CD14-positive monocyte (primary cell): ENCODE data around the gene RHBG. TPM values are rescaled to one million over a fixed set of nuclear protein-coding genes. Genes with fewer than 3 reads are reported as not detected.

ENCODE experiments used
- DNase-seq, 3 donors: peaks; one replicate each; pipeline ENCODE4 v3.0.0-alpha.2; 2011 to 2022
- H2AFZ ChIP-seq: 2 replicates; pipeline ENCODE4 v1.6.0; 2012; ENCODE audit warnings: mild to moderate bottlenecking, low read depth, low read length, inconsistent platforms; ENCODE audit not compliant: insufficient read depth, poor library complexity, severe bottlenecking
- H3K27ac ChIP-seq, 2 donors: 1 replicate in 1 of 2; 2 replicates in 1 of 2; pipeline ENCODE4 v1.5.1; 2012 to 2013; ENCODE audit warnings: low read length in 2 of 2, control low read depth in 1 of 2, inconsistent platforms in 1 of 2, low read depth in 1 of 2, mild to moderate bottlenecking in 1 of 2
- H3K27me3 ChIP-seq, 2 donors: one replicate each; pipeline versions ENCODE4 v1.6.0 to v1.6.1; 2011 to 2013; ENCODE audit warnings: low read length in 2 of 2; ENCODE audit not compliant: control insufficient read depth in 2 of 2, insufficient read depth in 2 of 2
- H3K36me3 ChIP-seq, 2 donors: replicated peaks in 1 of 2; 1 replicate in 1 of 2; 2 replicates in 1 of 2; pipeline versions ENCODE4 v1.5.1 to v1.6.1; 2012 to 2013; ENCODE audit warnings: low read length in 2 of 2, control low read depth in 1 of 2, inconsistent platforms in 1 of 2, mild to moderate bottlenecking in 1 of 2; ENCODE audit not compliant: insufficient read depth in 2 of 2, control insufficient read depth in 1 of 2
- H3K4me1 ChIP-seq, 2 donors: 1 replicate in 1 of 2; 2 replicates in 1 of 2; pipeline versions ENCODE4 v1.5.1 to v1.6.1; 2012 to 2013; ENCODE audit warnings: low read length in 2 of 2, control low read depth in 1 of 2, inconsistent platforms in 1 of 2, mild to moderate bottlenecking in 1 of 2, moderate library complexity in 1 of 2; ENCODE audit not compliant: insufficient read depth in 2 of 2, control insufficient read depth in 1 of 2
- H3K4me2 ChIP-seq: replicated peaks from 2 replicates; pipeline ENCODE3; 2012; ENCODE audit warnings: low read length, moderate library complexity, mild to moderate bottlenecking; ENCODE audit not compliant: poor library complexity, severe bottlenecking; ENCODE audit errors: extremely low read depth
- H3K4me3 ChIP-seq, 3 experiments: fragments of 200-600 bp in 1 of 3; sonication (generic) in 1 of 3; replicated peaks in 1 of 3; 1 replicate in 2 of 3; 2 replicates in 1 of 3; pipeline ENCODE4 v1.5.1; 2011 to 2013; ENCODE audit warnings: low read length in 3 of 3, mild to moderate bottlenecking in 3 of 3, control low read depth in 2 of 3, low read depth in 2 of 3, inconsistent platforms in 1 of 3, moderate library complexity in 1 of 3
- H3K79me2 ChIP-seq: 2 replicates; pipeline ENCODE4 v1.6.0; 2012; ENCODE audit warnings: mild to moderate bottlenecking, control low read depth, inconsistent platforms, low read length, moderate library complexity; ENCODE audit not compliant: insufficient read depth
- H3K9ac ChIP-seq: 2 replicates; pipeline ENCODE4 v1.6.0; 2017; ENCODE audit warnings: low read length, mild to moderate bottlenecking; ENCODE audit not compliant: insufficient read depth, poor library complexity, severe bottlenecking
- H3K9me3 ChIP-seq, 2 donors: replicated peaks in 1 of 2; 1 replicate in 1 of 2; 2 replicates in 1 of 2; pipeline versions ENCODE4 v1.5.1 to v1.6.1; 2012 to 2013; ENCODE audit warnings: low read length in 2 of 2, control low read depth in 1 of 2; ENCODE audit not compliant: control insufficient read depth in 1 of 2, insufficient read depth in 1 of 2
- H4K20me1 ChIP-seq: 2 replicates; pipeline ENCODE4 v1.6.0; 2012; ENCODE audit warnings: mild to moderate bottlenecking, low read length, control low read depth, moderate library complexity; ENCODE audit not compliant: insufficient read depth
- H3K27ac Mint-ChIP-seq, 7 donors: one replicate each; pipeline ENCODE4 v1.8.0; 2020; ENCODE audit warnings: mild to moderate bottlenecking in 7 of 7, mixed read lengths in 7 of 7, moderate library complexity in 6 of 7, inconsistent platforms in 2 of 7
- H3K27me3 Mint-ChIP-seq, 3 donors: one replicate each; pipeline ENCODE4 v1.8.0; 2021 to 2022; ENCODE audit warnings: low read depth in 3 of 3, mild to moderate bottlenecking in 3 of 3, mixed read lengths in 3 of 3, moderate library complexity in 3 of 3, inconsistent platforms in 1 of 3
- H3K36me3 Mint-ChIP-seq, 2 donors: one replicate each; pipeline ENCODE4 v1.8.0; 2020; ENCODE audit warnings: mixed read lengths in 2 of 2, inconsistent platforms in 1 of 2, mild to moderate bottlenecking in 1 of 2
- H3K4me1 Mint-ChIP-seq: one replicate; pipeline ENCODE4 v1.8.0; 2020; ENCODE audit warnings: mild to moderate bottlenecking, mixed read lengths
- H3K4me3 Mint-ChIP-seq, 2 donors: one replicate each; pipeline ENCODE4 v1.8.0; 2020; ENCODE audit warnings: mild to moderate bottlenecking in 2 of 2, mixed read lengths in 2 of 2, moderate library complexity in 1 of 2
- H3K9me3 Mint-ChIP-seq, 7 donors: one replicate each; pipeline ENCODE4 v1.8.0; 2020 to 2022; ENCODE audit warnings: mixed read lengths in 7 of 7, mild to moderate bottlenecking in 6 of 7, moderate library complexity in 6 of 7, inconsistent platforms in 2 of 7
- CTCF ChIP-seq: fragments of 200-600 bp; IDR thresholded peaks from one replicate; pipeline ENCODE4 v1.8.0; 2022; ENCODE audit warnings: antibody characterized with exemption, mild to moderate bottlenecking
- WGBS: methylation state at CpG from one replicate; pipeline ENCODE4 v1.1.5; 2013; ENCODE audit warnings: missing lambda C conversion rate; ENCODE audit not compliant: insufficient coverage; 5-methylcytosine and 5-hydroxymethylcytosine counted together
- intact Hi-C, 2 donors: fragments of 100-400 bp; cut with micrococcal nuclease; formaldehyde crosslinking; loops; one replicate each; pipeline versions ENCODE4 v1.15.0 to v1.15.1; 2023
- polyA plus RNA-seq, 3 donors: library from polyadenylated mRNA; depleted of rRNA in 1 of 3; unstranded in 2 of 3; stranded (reverse) in 1 of 3; fragments of 300-500 nt in 2 of 3; fragments of >200 nt in 1 of 3; fragmentation: Illumina TruSeq in 2 of 3; gene quantifications; 1 replicate in 2 of 3; 2 replicates in 1 of 3; pipeline ENCODE4 v1.2.3, GENCODE V29; 2012 to 2021
- small RNA-seq: library from RNA; depleted of rRNA; stranded (forward); fragments of <200 nt; gene quantifications from one replicate; pipeline ENCODE3, GENCODE V24; 2012; ENCODE audit warnings: low read depth; ENCODE audit not compliant: insufficient read length

The RHBG gene
- polyA plus RNA-seq, 3 donors, result 0.08 TPM; not detected in 2

GRCh38 chr1:156433602-156434001 is 64.6 kb downstream of the RHBG start:
- intact Hi-C loops, result no loop called here
- DNase-seq, result no peak
- no peaks in the 10 kb centered on the region for H3K79me2 ChIP-seq
- Mint-ChIP-seq H3K9me3 (peaks cover 0 to 21% (median 14%) of the 10 kb centered on the region in 7 donors), H3K36me3 (peaks cover 5 to 18% of the 10 kb centered on the region in 2 donors), H3K27me3 (peaks cover 97 to 100% (median 98%) of the 10 kb centered on the region in 3 donors), H3K4me3 (peak overlapping the region in 1 of 2 donors; percentile 68), H3K4me1 (peaks cover 20% of the 10 kb centered on the region), H3K27ac (no peak overlapping the region)
- peaks cover 95 to 98% of the 10 kb centered on the region in 2 donors for H3K27me3 ChIP-seq
- no peak overlapping the region for H3K4me2 ChIP-seq
- H3K4me3 ChIP-seq, result no peak overlapping the region
- H2AFZ ChIP-seq, result no peak overlapping the region
- 60% methylated on average over 1 of the region's 1 CpG for WGBS
- H3K9me3 ChIP-seq, result peaks cover 3 to 64% of the 10 kb centered on the region in 2 donors
- peaks cover 15 to 16% of the 10 kb centered on the region in 2 donors for H3K4me1 ChIP-seq
- no peaks in the 10 kb centered on the region for H4K20me1 ChIP-seq
- H3K9ac ChIP-seq, result no peak overlapping the region
- no peak overlapping the region for H3K27ac ChIP-seq
- H3K36me3 ChIP-seq, result no peaks in the 10 kb centered on the region
- no peak for TF ChIP-seq CTCF

Small RNA genes within 50 kb of the gene (small RNA-seq; reads per million reads assigned to genes)
- gene MIR9-1, result not detected

Other genes with a start within 250 kb of the RHBG start
- gene SEMA4A, start 215.6 kb upstream of the RHBG start, polyA plus RNA-seq, result 100 to 1,000 TPM in 2 of 3 donors, 10 to 100 TPM in 1; 72.3 to 121 (median 116) TPM
- gene SLC25A44, start 175.1 kb upstream of the RHBG start, polyA plus RNA-seq, result 10 to 100 TPM; 17.1 to 28.8 (median 24.1) TPM
- 10 to 100 TPM; 83.7 to 90.4 (median 86.1) TPM for gene PMF1, start 156.2 kb upstream of the RHBG start, polyA plus RNA-seq
- gene BGLAP, start 127.0 kb upstream of the RHBG start, polyA plus RNA-seq, result 1 to 10 TPM in 1 of 3 donors, not detected in 2; 2.2 TPM
- 1 to 10 TPM in 1 of 3 donors, not detected in 2; 7.7 TPM for gene PAQR6, start 121.2 kb upstream of the RHBG start, polyA plus RNA-seq
- 10 to 100 TPM in 1 of 3 donors, 1 to 10 TPM in 2; 4.4 to 72.4 (median 7.0) TPM for gene SMG5, start 86.4 kb upstream of the RHBG start, polyA plus RNA-seq
- gene TMEM79, start 84.9 kb upstream of the RHBG start, polyA plus RNA-seq, result 10 to 100 TPM in 1 of 3 donors, 1 to 10 TPM in 2; 1.2 to 12.0 (median 1.4) TPM
- gene GLMP, start 73.5 kb upstream of the RHBG start, polyA plus RNA-seq, result 10 to 100 TPM; 24.3 to 59.6 (median 34.7) TPM
- gene VHLL, start 69.9 kb upstream of the RHBG start, polyA plus RNA-seq, result not detected
- 10 to 100 TPM; 65.3 to 97.3 (median 94.8) TPM for gene CCT3, start 30.9 kb upstream of the RHBG start, polyA plus RNA-seq
- under 1 TPM in 1 of 3 donors, not detected in 2; 0.67 TPM for gene TSACC, start 30.7 kb upstream of the RHBG start, polyA plus RNA-seq
- 10 to 100 TPM in 1 of 3 donors, 1 to 10 TPM in 2; 4.5 to 66.4 (median 8.0) TPM for gene MEF2D, start 131.6 kb downstream of the RHBG start, polyA plus RNA-seq
- gene IQGAP3, start 203.4 kb downstream of the RHBG start, polyA plus RNA-seq, result under 1 TPM in 2 of 3 donors, not detected in 1; 0.03 to 0.24 TPM
- gene TTC24, start 210.5 kb downstream of the RHBG start, polyA plus RNA-seq, result under 1 TPM in 2 of 3 donors, not detected in 1; 0.14 to 0.31 TPM
- gene NAXE, start 222.6 kb downstream of the RHBG start, polyA plus RNA-seq, result 10 to 100 TPM; 23.7 to 81.7 (median 54.9) TPM
- 1 to 10 TPM; 2.6 to 5.3 (median 4.9) TPM for gene GPATCH4, start 232.3 kb downstream of the RHBG start, polyA plus RNA-seq